Activated naive CD4-positive, alpha-beta T cell treated with anti-CD3 and anti-CD28 coated beads, Interleukin-2, amount 50 U/mL, for 72 hours (primary cell): Measurements from ENCODE around the gene TMEM131L. TPM values are rescaled to one million over a fixed set of nuclear protein-coding genes. Genes with fewer than 3 reads are reported as not detected.
A peak's percentile ranks its signal among the peaks of the same experiment; 100 is the strongest.
"Not testable (repeated sequence)": the region's sequence is repeated elsewhere in the genome, so short reads cannot be mapped to it uniquely, and the experiment has no call there.

Experiments used
- ATAC-seq, 2 donors: fragments of 150-1000 bp; cut with Tn5 transposase; 2 replicates each; pipeline ENCODE4 v1.10.0; 2021; ENCODE audit warnings: mild to moderate bottlenecking in 2 of 2, moderate library complexity in 2 of 2
- DNase-seq, 2 donors: peaks; one replicate each; pipeline ENCODE4 v3.0.0; 2021 to 2022; ENCODE audit warnings: low spot score in 2 of 2
- H3K27ac Mint-ChIP-seq, 2 donors: one replicate each; pipeline ENCODE4 v1.8.0; 2022; ENCODE audit warnings: mild to moderate bottlenecking in 2 of 2, mixed read lengths in 2 of 2
- H3K36me3 Mint-ChIP-seq, 2 donors: one replicate each; pipeline ENCODE4 v1.8.0; 2022; ENCODE audit warnings: mixed read lengths in 2 of 2
- H3K9me3 Mint-ChIP-seq, 2 donors: one replicate each; pipeline ENCODE4 v1.8.0; 2022; ENCODE audit warnings: mixed read lengths in 2 of 2
- total RNA-seq, 2 donors: library from RNA; stranded (reverse); gene quantifications; one replicate each; pipeline ENCODE4 v1.2.3, GENCODE V29; 2022

TMEM131L gene
- total RNA-seq, 2 donors from 2014 or later, result 44.8 to 47.7 TPM

- Mint-ChIP-seq H3K27ac (peak overlapping the region; percentile 35 to 61), H3K9me3 (no peaks in the 10 kb centered on the region), H3K36me3 (peaks cover 15 to 22% of the 10 kb centered on the region in 2 donors)
- DNase-seq (peak in 1 of 2 donors; percentile 33), ATAC-seq (peak; percentile 25 to 53)
These were observed 512 bp upstream of the TMEM131L start for GRCh38 chr4:153465615-153466080.

- DNase-seq, result peak; percentile 41 to 84
- peak; percentile 17 to 45 for ATAC-seq
- Mint-ChIP-seq H3K36me3 (peaks cover 29 to 33% of the 10 kb centered on the region in 2 donors), H3K9me3 (no peaks in the 10 kb centered on the region), H3K27ac (peak overlapping the region; percentile 60 to 83)
These were observed 1.1 kb downstream of the TMEM131L start for GRCh38 chr4:153466949-153467896.

GRCh38 chr4:153467897-153468262 lies 1.7 kb downstream of the TMEM131L start:
- Mint-ChIP-seq H3K9me3 (no peaks in the 10 kb centered on the region), H3K27ac (peak overlapping the region; percentile 76 to 83), H3K36me3 (peaks cover 35 to 39% of the 10 kb centered on the region in 2 donors)
- ATAC-seq (no peak), DNase-seq (no peak)

- DNase-seq, result no peak
- ATAC-seq, result no peak
- peaks cover 40 to 44% of the 10 kb centered on the region in 2 donors for H3K36me3 Mint-ChIP-seq
- H3K9me3 Mint-ChIP-seq, result no peaks in the 10 kb centered on the region
- peak overlapping the region; percentile 66 to 78 for H3K27ac Mint-ChIP-seq
These were observed 2.4 kb downstream of the TMEM131L start for GRCh38 chr4:153468587-153468986.

- H3K9me3 Mint-ChIP-seq, result no peaks in the 10 kb centered on the region
- no peak for DNase-seq
These were observed 2.9 kb downstream of the TMEM131L start for GRCh38 chr4:153469031-153469430.

GRCh38 chr4:153471071-153471697 lies 5.0 kb downstream of the TMEM131L start:
- ATAC-seq, H3K9me3 Mint-ChIP-seq, DNase-seq: not testable (repeated sequence)
- peak overlapping the region; percentile 88 to 95 for H3K27ac Mint-ChIP-seq
- peaks cover 46 to 59% of the 10 kb centered on the region in 2 donors for H3K36me3 Mint-ChIP-seq

More at GRCh38 chr4:153469031-153469430, 2.9 kb downstream of the TMEM131L start:
- H3K36me3 Mint-ChIP-seq, result peaks cover 40 to 45% of the 10 kb centered on the region in 2 donors
- H3K27ac Mint-ChIP-seq, result peak overlapping the region; percentile 66 to 78
- ATAC-seq, result no peak

GRCh38 chr4:153471698-153472093 lies 5.5 kb downstream of the TMEM131L start:
- ATAC-seq, result peak; percentile 42 to 45
- peak overlapping the region; percentile 88 to 95 for H3K27ac Mint-ChIP-seq
- H3K9me3 Mint-ChIP-seq, result no peaks in the 10 kb centered on the region
- DNase-seq, result no peak
- H3K36me3 Mint-ChIP-seq, result peaks cover 46 to 59% of the 10 kb centered on the region in 2 donors

- DNase-seq (no peak), ATAC-seq (peak; percentile 44 to 69)
- H3K9me3 Mint-ChIP-seq, result no peaks in the 10 kb centered on the region
- peaks cover 40 to 54% of the 10 kb centered on the region in 2 donors for H3K36me3 Mint-ChIP-seq
- H3K27ac Mint-ChIP-seq, result peak overlapping the region; percentile 88 to 95
These were observed 6.2 kb downstream of the TMEM131L start for GRCh38 chr4:153472122-153473037.

GRCh38 chr4:153474251-153474650 lies 8.1 kb downstream of the TMEM131L start:
- ATAC-seq, result no peak
- Mint-ChIP-seq H3K9me3 (no peaks in the 10 kb centered on the region), H3K36me3 (peaks cover 31 to 45% of the 10 kb centered on the region in 2 donors), H3K27ac (peak overlapping the region in 1 of 2 donors; percentile 50)
- DNase-seq, result no peak

- ATAC-seq (no peak), DNase-seq (no peak)
- no peak overlapping the region for H3K27ac Mint-ChIP-seq
- H3K36me3 Mint-ChIP-seq, result peaks cover 31 to 37% of the 10 kb centered on the region in 2 donors
- H3K9me3 Mint-ChIP-seq, result no peaks in the 10 kb centered on the region
These were observed 10.8 kb downstream of the TMEM131L start for GRCh38 chr4:153476829-153477574.

- DNase-seq, result no peak
- Mint-ChIP-seq H3K9me3 (no peaks in the 10 kb centered on the region), H3K27ac (peak overlapping the region in 1 of 2 donors; percentile 56), H3K36me3 (peaks cover 18 to 22% of the 10 kb centered on the region in 2 donors)
- ATAC-seq, result no peak
These were observed 12.9 kb downstream of the TMEM131L start for GRCh38 chr4:153479101-153479500.

GRCh38 chr4:153480704-153481103 lies 14.5 kb downstream of the TMEM131L start:
- ATAC-seq (peak in 1 of 2 donors; percentile 53), DNase-seq (no peak)
- Mint-ChIP-seq H3K27ac (peak overlapping the region; percentile 28 to 75), H3K36me3 (peaks cover 8 to 13% of the 10 kb centered on the region in 2 donors), H3K9me3 (no peaks in the 10 kb centered on the region)

- ATAC-seq, result no peak
- no peaks in the 10 kb centered on the region for H3K9me3 Mint-ChIP-seq
- H3K36me3 Mint-ChIP-seq, result peaks cover 8 to 13% of the 10 kb centered on the region in 2 donors
- no peak for DNase-seq
- peak overlapping the region in 1 of 2 donors; percentile 75 for H3K27ac Mint-ChIP-seq
These were observed 15.3 kb downstream of the TMEM131L start for GRCh38 chr4:153481478-153481877.

GRCh38 chr4:153483432-153484418 lies 17.6 kb downstream of the TMEM131L start:
- peak overlapping the region; percentile 54 to 63 for H3K27ac Mint-ChIP-seq

More at GRCh38 chr4:153483432-153484418, 17.6 kb downstream of the TMEM131L start:
- ATAC-seq (no peak), DNase-seq (no peak)
- Mint-ChIP-seq H3K36me3 (peaks cover 8 to 13% of the 10 kb centered on the region in 2 donors), H3K9me3 (no peaks in the 10 kb centered on the region)
